Liver (tissue), 9 donors: ENCODE data around the gene SESN1. TPM values are rescaled to one million over a fixed set of nuclear protein-coding genes. Genes with fewer than 3 reads are reported as not detected.

ENCODE experiments used
- DNase-seq: peaks from one replicate; pipeline ENCODE4 v3.0.0-alpha.2; 2017; ENCODE audit warnings: low spot score
- H3K27ac ChIP-seq, 2 donors: one replicate each; pipeline ENCODE4 v1.7.0; 2013; ENCODE audit warnings: inconsistent platforms in 2 of 2, low read length in 2 of 2, control low read depth in 1 of 2, low read depth in 1 of 2, mild to moderate bottlenecking in 1 of 2
- H3K27me3 ChIP-seq, 4 donors: one replicate each; pipeline versions ENCODE4 v1.6.1 to v1.7.0; 2013; ENCODE audit warnings: low read length in 3 of 4, inconsistent platforms in 1 of 4, mild to moderate bottlenecking in 1 of 4, moderate library complexity in 1 of 4; ENCODE audit not compliant: control insufficient read depth in 4 of 4, insufficient read depth in 4 of 4
- H3K36me3 ChIP-seq, 4 donors: one replicate each; pipeline versions ENCODE4 v1.6.1 to v1.7.0; 2013; ENCODE audit warnings: low read length in 3 of 4, mild to moderate bottlenecking in 3 of 4, low read depth in 1 of 4, moderate library complexity in 1 of 4; ENCODE audit not compliant: control insufficient read depth in 4 of 4, insufficient read depth in 3 of 4
- H3K4me1 ChIP-seq, 4 donors: one replicate each; pipeline versions ENCODE4 v1.6.1 to v1.7.0; 2013; ENCODE audit warnings: low read length in 3 of 4, mild to moderate bottlenecking in 3 of 4, moderate library complexity in 1 of 4; ENCODE audit not compliant: control insufficient read depth in 4 of 4, insufficient read depth in 4 of 4
- H3K4me3 ChIP-seq, 3 donors: one replicate each; pipeline versions ENCODE4 v1.6.1 to v1.7.0; 2013; ENCODE audit warnings: low read length in 3 of 3, control low read depth in 1 of 3, low read depth in 1 of 3, mild to moderate bottlenecking in 1 of 3
- H3K9ac ChIP-seq, 2 donors: one replicate each; pipeline ENCODE4 v1.7.0; 2013; ENCODE audit warnings: low read length in 2 of 2, mild to moderate bottlenecking in 2 of 2, moderate library complexity in 2 of 2, control low read depth in 1 of 2, low read depth in 1 of 2
- H3K9me3 ChIP-seq, 4 donors: one replicate each; pipeline versions ENCODE4 v1.6.1 to v1.7.0; 2013; ENCODE audit warnings: low read length in 3 of 4; ENCODE audit not compliant: control insufficient read depth in 4 of 4
- ATF3 ChIP-seq: IDR thresholded peaks from 2 replicates; pipeline ENCODE4 v1.6.1; 2016; ENCODE audit warnings: antibody characterized with exemption
- CTCF ChIP-seq: fragments of 150-350 bp; IDR thresholded peaks from 2 replicates; pipeline ENCODE4 v1.5.1; 2017; ENCODE audit warnings: improper control_type of control experiment, low read depth, low read length; ENCODE audit not compliant: missing input control
- EGR1 ChIP-seq, 2 donors: IDR thresholded peaks; 2 replicates each; pipeline ENCODE4 v1.6.1; 2016 to 2018; ENCODE audit warnings: antibody characterized with exemption in 2 of 2, low read depth in 2 of 2
- FOXA2 ChIP-seq: IDR thresholded peaks from 2 replicates; pipeline ENCODE4 v1.6.1; 2016; ENCODE audit warnings: antibody characterized with exemption
- HNF4A ChIP-seq, 2 donors: conservative IDR thresholded peaks; 2 replicates each; pipeline ENCODE4 v1.6.1; 2016; ENCODE audit warnings: antibody characterized with exemption in 2 of 2, mild to moderate bottlenecking in 2 of 2
- NR2F2 ChIP-seq: IDR thresholded peaks from 2 replicates; pipeline ENCODE4 v1.6.1; 2016; ENCODE audit warnings: antibody characterized with exemption
- RAD21 ChIP-seq, 2 donors: IDR thresholded peaks; 2 replicates each; pipeline ENCODE4 v1.6.1; 2016; ENCODE audit warnings: antibody characterized with exemption in 2 of 2, mild to moderate bottlenecking in 2 of 2
- REST ChIP-seq: IDR thresholded peaks from 2 replicates; pipeline ENCODE4 v1.6.1; 2016; ENCODE audit warnings: antibody characterized with exemption, mild to moderate bottlenecking
- RXRA ChIP-seq, 2 donors: IDR thresholded peaks; 2 replicates each; pipeline ENCODE4 v1.6.1; 2017 to 2018; ENCODE audit warnings: antibody characterized with exemption in 2 of 2, mild to moderate bottlenecking in 1 of 2
- TAF1 ChIP-seq: conservative IDR thresholded peaks from 2 replicates; pipeline ENCODE4 v1.6.1; 2016; ENCODE audit warnings: antibody characterized with exemption, mild to moderate bottlenecking
- YY1 ChIP-seq: IDR thresholded peaks from 2 replicates; pipeline ENCODE4 v1.6.1; 2016; ENCODE audit warnings: antibody characterized with exemption, mild to moderate bottlenecking
- ZBTB33 ChIP-seq: IDR thresholded peaks from 2 replicates; pipeline ENCODE4 v1.6.1; 2016; ENCODE audit warnings: antibody characterized with exemption
- WGBS: extraction: QIAGEN DNeasy Blood & Tissue Kit; methylation state at CpG from one replicate; pipeline ENCODE4 v1.1.7; 2013; 5-methylcytosine and 5-hydroxymethylcytosine counted together
- polyA plus RNA-seq, 2 donors: library from polyadenylated mRNA; stranded (reverse) in 1 of 2; unstranded in 1 of 2; fragments of 200-250 nt in 1 of 2; fragments of >200 nt in 1 of 2; fragmentation: Nextera tagmentation in 1 of 2; extraction: Ambion mirVana in 1 of 2; gene quantifications; one replicate each; pipeline versions ENCODE4 v1.2.1 to v1.2.3, GENCODE V29; 2013 to 2015
- total RNA-seq, 2 donors: library from RNA; depleted of rRNA; stranded (reverse); fragments of >200 nt; gene quantifications; one replicate each; pipeline ENCODE4 v1.2.3, GENCODE V29; 2014
- TF ChIP-seq, protein P1 (sequence below): IDR thresholded peaks from 2 replicates; pipeline ENCODE4 v1.6.1; 2016; ENCODE audit warnings: antibody characterized with exemption
- donor health status: healthy.
- donor health status: healthy.
- donor health status: healthy.
- donor health status: healthy.
- donor health status: healthy.

SESN1 gene
- total and polyA plus RNA-seq, 4 donors: 6.2 to 17.0 (median 11.0) TPM

- TF ChIP-seq ATF3: no peak
- TF ChIP-seq REST: peak; percentile 55
Measured at GRCh38 chr6:109095036-109095834, 589 bp upstream of the SESN1 start, which contains the start of gene CEP57L1 (continued).

DNA sequence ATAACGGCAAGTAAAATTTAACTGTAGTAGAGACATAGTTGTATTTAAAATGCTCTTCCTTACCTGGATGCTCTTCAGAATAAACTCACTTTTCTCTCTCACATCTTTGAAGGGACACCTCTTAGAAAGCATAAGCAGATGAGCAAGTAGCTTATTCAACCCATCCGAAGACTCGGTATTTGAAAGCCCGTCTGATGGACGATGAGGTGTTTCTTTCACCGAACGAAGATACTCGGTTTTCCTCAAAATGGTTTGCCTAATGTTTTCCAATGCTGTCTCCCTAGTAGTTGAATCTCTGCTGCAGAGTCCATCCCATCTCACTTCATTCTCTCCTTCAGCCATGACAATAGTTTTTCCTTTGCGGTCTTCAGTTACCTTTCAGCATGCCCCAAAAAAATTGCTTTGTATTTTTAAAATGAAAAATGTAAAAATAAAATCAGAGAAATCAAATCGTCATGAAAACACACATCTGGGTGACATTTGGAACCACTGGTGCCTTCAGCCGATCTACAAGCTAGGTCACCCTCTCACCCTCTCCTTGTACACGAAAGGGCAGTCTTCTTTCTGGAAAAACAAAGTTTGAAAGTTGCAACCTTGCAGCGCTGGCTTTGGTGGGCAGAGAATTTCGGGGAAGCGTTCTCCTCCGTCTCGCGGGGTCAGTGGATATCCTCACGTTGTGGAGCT lies 772 bp downstream of the SESN1 start:
- Histone ChIP-seq H3K27me3 (no peaks in the 10 kb centered on the region), H3K4me1 (peaks cover 5 to 41% (median 18%) of the 10 kb centered on the region in 4 donors), H3K36me3 (peaks cover 0 to 1% (median 0%) of the 10 kb centered on the region in 4 donors), H3K4me3 (peak overlapping the region; percentile 63 to 97 (median 89)), H3K9ac (peak overlapping the region; percentile 78 to 85), H3K9me3 (no peaks in the 10 kb centered on the region), H3K27ac (peak overlapping the region; percentile 88 to 99)
- TF ChIP-seq RAD21 (IDR thresholded peaks at IDR 0.05): peak in 1 of 2 donors; percentile 10
- no peak for TF ChIP-seq CTCF
- peak; percentile 16 for TF ChIP-seq ZBTB33
- no peak for TF ChIP-seq EGR1 (IDR thresholded peaks at IDR 0.05; ENCODE audit: low read depth in 2 of 2)
- WGBS: under 1% methylated on average over 19 of the region's 19 CpGs
- DNase-seq: no peak

- 23% methylated on average over 1 of the region's 1 CpG for WGBS
- no peak for TF ChIP-seq NR2F2
- TF ChIP-seq RAD21 (IDR thresholded peaks at IDR 0.05): no peak
- TF ChIP-seq EGR1 (IDR thresholded peaks at IDR 0.05; ENCODE audit: low read depth in 2 of 2): no peak
- no peak for TF ChIP-seq CTCF
- TF ChIP-seq YY1: no peak
- TF ChIP-seq, protein P1, sequence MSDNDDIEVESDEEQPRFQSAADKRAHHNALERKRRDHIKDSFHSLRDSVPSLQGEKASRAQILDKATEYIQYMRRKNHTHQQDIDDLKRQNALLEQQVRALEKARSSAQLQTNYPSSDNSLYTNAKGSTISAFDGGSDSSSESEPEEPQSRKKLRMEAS: no peak
- no peak for TF ChIP-seq ZBTB33
- TF ChIP-seq RXRA (IDR thresholded peaks at IDR 0.05): no peak
- TF ChIP-seq TAF1: no peak
- no peak for TF ChIP-seq ATF3
- no peak for TF ChIP-seq HNF4A (conservative IDR thresholded peaks at IDR 0.05)
- no peak for TF ChIP-seq FOXA2
Measured at GRCh38 chr6:109092074-109092473, 2.6 kb downstream of the SESN1 start.

More at GRCh38 chr6:109092074-109092473, 2.6 kb downstream of the SESN1 start:
- Histone ChIP-seq H3K27ac (no peak overlapping the region), H3K4me1 (peaks cover 5 to 54% (median 29%) of the 10 kb centered on the region in 4 donors), H3K4me3 (peak overlapping the region in 2 of 3 donors; percentile 40 to 89), H3K9me3 (no peaks in the 10 kb centered on the region), H3K36me3 (peaks cover 0 to 1% (median 0%) of the 10 kb centered on the region in 4 donors), H3K9ac (no peak overlapping the region), H3K27me3 (no peaks in the 10 kb centered on the region)
- DNase-seq: no peak
